ENCODE results near the gene MEX3A.

GRCh38 chr1:156025876-156026275 lies 56.4 kb downstream of the MEX3A start:
- TF ChIP-seq CTCF (IDR thresholded peaks at IDR 0.05; ENCODE audit: low read depth, low read length, missing input control) = peak; percentile 38
- TF ChIP-seq ZBTB33 (IDR thresholded peaks at IDR 0.05) = no peak
- TF ChIP-seq HNF4G (IDR thresholded peaks at IDR 0.05) = no peak
- no peak for TF ChIP-seq EGR1 (IDR thresholded peaks at IDR 0.05; ENCODE audit: low read depth in 2 of 2)
- TF ChIP-seq RAD21 (IDR thresholded peaks at IDR 0.05) = peak; percentile 23 to 61
- no peak for TF ChIP-seq NR2F2 (IDR thresholded peaks at IDR 0.05)
- no peak for TF ChIP-seq FOXA2 (IDR thresholded peaks at IDR 0.05)
- no peak for TF ChIP-seq YY1 (IDR thresholded peaks at IDR 0.05)
- TF ChIP-seq, protein P1, sequence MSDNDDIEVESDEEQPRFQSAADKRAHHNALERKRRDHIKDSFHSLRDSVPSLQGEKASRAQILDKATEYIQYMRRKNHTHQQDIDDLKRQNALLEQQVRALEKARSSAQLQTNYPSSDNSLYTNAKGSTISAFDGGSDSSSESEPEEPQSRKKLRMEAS (IDR thresholded peaks at IDR 0.05) = no peak
- TF ChIP-seq GABPA (IDR thresholded peaks at IDR 0.05 in 1 of 2, conservative IDR thresholded peaks at IDR 0.05 in 1 of 2) = no peak
- no peak for TF ChIP-seq ATF3 (IDR thresholded peaks at IDR 0.05)
